ENCODE results near the gene CCL5.

GRCh38 chr17:35906926-35907637 is 26.9 kb upstream of the CCL5 start:
- TF ChIP-seq CTCF (conservative IDR thresholded peaks at IDR 0.05; ENCODE audit: low read depth in 2 of 2) (no peak), CREB1 (CRISPR knock-in tag; IDR thresholded peaks at IDR 0.05; ENCODE audit: low read depth) (no peak), ZNF114 (CRISPR knock-in tag; IDR thresholded peaks at IDR 0.05) (no peak), EZH2 (IDR thresholded peaks at IDR 0.05; ENCODE audit: low read depth, unreplicated experiment) (no peak), POLR2AphosphoS5 (IDR thresholded peaks at IDR 0.05; ENCODE audit: low read depth) (no peak)

All from GM23338 (cell line).